Endodermal cell (in vitro differentiated cells): ENCODE data around the gene DCP1A. TPM values are rescaled to one million over a fixed set of nuclear protein-coding genes. Genes with fewer than 3 reads are reported as not detected.

Experiments
- DNase-seq: peaks from one replicate; pipeline ENCODE4 v3.0.0-alpha.2; 2017
- H3K27ac ChIP-seq: 2 replicates; pipeline ENCODE4 v1.5.1; 2013; ENCODE audit warnings: mild to moderate bottlenecking, low read depth, low read length, moderate library complexity
- H3K27me3 ChIP-seq: 2 replicates; pipeline ENCODE4 v1.6.1; 2013; ENCODE audit warnings: mild to moderate bottlenecking, low read length, moderate library complexity; ENCODE audit not compliant: insufficient read depth, control insufficient read depth, poor library complexity, severe bottlenecking
- H3K36me3 ChIP-seq: 2 replicates; pipeline ENCODE4 v1.7.0; 2013; ENCODE audit warnings: mild to moderate bottlenecking, low read length, moderate library complexity; ENCODE audit not compliant: control insufficient read depth, insufficient read depth
- H3K4me1 ChIP-seq: one replicate; pipeline ENCODE4 v1.7.0; 2013; ENCODE audit warnings: low read length; ENCODE audit not compliant: control insufficient read depth, insufficient read depth
- H3K4me3 ChIP-seq: 2 replicates; pipeline ENCODE4 v1.5.1; 2013; ENCODE audit warnings: mild to moderate bottlenecking, low read length, moderate library complexity
- H3K9ac ChIP-seq: 2 replicates; pipeline ENCODE4 v1.6.1; 2013; ENCODE audit warnings: mild to moderate bottlenecking, low read length, moderate library complexity; ENCODE audit not compliant: poor library complexity, severe bottlenecking; ENCODE audit errors: extremely low read depth
- H3K9me3 ChIP-seq: 2 replicates; pipeline ENCODE4 v1.6.1; 2013; ENCODE audit warnings: mild to moderate bottlenecking, low read length, moderate library complexity; ENCODE audit not compliant: control insufficient read depth
- H3K27ac Mint-ChIP-seq: 2 replicates; pipeline ENCODE4 v1.8.0; 2020; ENCODE audit warnings: mixed read lengths
- H3K27me3 Mint-ChIP-seq: 2 replicates; pipeline ENCODE4 v1.8.0; 2021; ENCODE audit warnings: mild to moderate bottlenecking, mixed read lengths; ENCODE audit not compliant: insufficient read depth
- H3K36me3 Mint-ChIP-seq: 2 replicates; pipeline ENCODE4 v1.8.0; 2020; ENCODE audit warnings: low read depth, mixed read lengths
- H3K4me1 Mint-ChIP-seq: 2 replicates; pipeline ENCODE4 v1.8.0; 2020; ENCODE audit warnings: mixed read lengths
- H3K4me3 Mint-ChIP-seq: 2 replicates; pipeline ENCODE4 v1.8.0; 2020; ENCODE audit warnings: mild to moderate bottlenecking, moderate library complexity, mixed read lengths
- H3K9me3 Mint-ChIP-seq: 2 replicates; pipeline ENCODE4 v1.8.0; 2020; ENCODE audit warnings: mild to moderate bottlenecking, mixed read lengths
- WGBS, 2 experiments: methylation state at CpG; one replicate each; pipeline versions ENCODE4 v1.1.5 to v1.1.7; 2013; ENCODE audit warnings: missing lambda C conversion rate in 2 of 2, mixed read lengths in 1 of 2; ENCODE audit not compliant: insufficient coverage in 1 of 2, insufficient read length in 1 of 2; 5-methylcytosine and 5-hydroxymethylcytosine counted together
- total RNA-seq, 2 donors: library from RNA; stranded (reverse); fragmentation: NEBNext Ultra II Directional in 1 of 2; extraction: Animal tissue kit (Norgen Biotek cat#: 25700) in 1 of 2; gene quantifications; 2 replicates in 1 of 2; 3 replicates in 1 of 2; pipeline ENCODE4 v1.2.1, GENCODE V29; 2021
- TF ChIP-seq, protein P1 (sequence below): fragments of 200-600 bp; sonication (generic); conservative IDR thresholded peaks from 2 replicates; pipeline ENCODE4 v1.5.0; 2021; ENCODE audit warnings: antibody characterized with exemption, mild to moderate bottlenecking

Gene DCP1A
- total RNA-seq, 2 donors from 2014 or later: 26.8 to 36.3 TPM

DNA sequence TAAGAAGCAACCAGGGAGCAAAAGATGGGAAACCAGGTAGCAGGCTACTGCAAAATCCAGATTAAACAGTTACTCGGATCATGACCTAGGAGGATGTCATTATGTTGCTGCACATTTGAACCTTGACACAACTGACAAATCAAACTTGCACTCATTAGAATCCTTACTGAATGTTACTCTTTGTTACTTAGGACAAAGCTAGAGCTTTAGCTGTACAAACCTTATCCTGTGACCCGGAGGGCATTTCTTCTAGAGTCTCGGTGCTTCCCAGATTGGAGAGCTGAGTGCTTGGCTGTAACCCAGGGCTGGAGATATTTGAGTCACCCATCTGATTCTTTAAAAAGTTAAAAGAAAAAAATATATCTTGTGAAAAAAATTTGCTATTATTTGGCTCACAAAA is 43.4 kb downstream of the DCP1A start:
- TF ChIP-seq, protein P1, sequence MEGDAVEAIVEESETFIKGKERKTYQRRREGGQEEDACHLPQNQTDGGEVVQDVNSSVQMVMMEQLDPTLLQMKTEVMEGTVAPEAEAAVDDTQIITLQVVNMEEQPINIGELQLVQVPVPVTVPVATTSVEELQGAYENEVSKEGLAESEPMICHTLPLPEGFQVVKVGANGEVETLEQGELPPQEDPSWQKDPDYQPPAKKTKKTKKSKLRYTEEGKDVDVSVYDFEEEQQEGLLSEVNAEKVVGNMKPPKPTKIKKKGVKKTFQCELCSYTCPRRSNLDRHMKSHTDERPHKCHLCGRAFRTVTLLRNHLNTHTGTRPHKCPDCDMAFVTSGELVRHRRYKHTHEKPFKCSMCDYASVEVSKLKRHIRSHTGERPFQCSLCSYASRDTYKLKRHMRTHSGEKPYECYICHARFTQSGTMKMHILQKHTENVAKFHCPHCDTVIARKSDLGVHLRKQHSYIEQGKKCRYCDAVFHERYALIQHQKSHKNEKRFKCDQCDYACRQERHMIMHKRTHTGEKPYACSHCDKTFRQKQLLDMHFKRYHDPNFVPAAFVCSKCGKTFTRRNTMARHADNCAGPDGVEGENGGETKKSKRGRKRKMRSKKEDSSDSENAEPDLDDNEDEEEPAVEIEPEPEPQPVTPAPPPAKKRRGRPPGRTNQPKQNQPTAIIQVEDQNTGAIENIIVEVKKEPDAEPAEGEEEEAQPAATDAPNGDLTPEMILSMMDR: no peak
- DNase-seq: no peak
- Mint-ChIP-seq H3K4me3 (no peak overlapping the region), H3K36me3 (peaks cover 56% of the 10 kb centered on the region), H3K4me1 (no peaks in the 10 kb centered on the region), H3K27ac (no peak overlapping the region), H3K27me3 (no peaks in the 10 kb centered on the region), H3K9me3 (no peaks in the 10 kb centered on the region)
- Histone ChIP-seq H3K4me1 (no peaks in the 10 kb centered on the region), H3K9ac (no peak overlapping the region), H3K27ac (no peak overlapping the region), H3K27me3 (no peaks in the 10 kb centered on the region), H3K9me3 (no peaks in the 10 kb centered on the region), H3K4me3 (no peak overlapping the region), H3K36me3 (peaks cover 63% of the 10 kb centered on the region)
- 95 to 100% methylated on average over 1 to 3 of the region's 3 CpGs for WGBS, 2 experiments

DNA sequence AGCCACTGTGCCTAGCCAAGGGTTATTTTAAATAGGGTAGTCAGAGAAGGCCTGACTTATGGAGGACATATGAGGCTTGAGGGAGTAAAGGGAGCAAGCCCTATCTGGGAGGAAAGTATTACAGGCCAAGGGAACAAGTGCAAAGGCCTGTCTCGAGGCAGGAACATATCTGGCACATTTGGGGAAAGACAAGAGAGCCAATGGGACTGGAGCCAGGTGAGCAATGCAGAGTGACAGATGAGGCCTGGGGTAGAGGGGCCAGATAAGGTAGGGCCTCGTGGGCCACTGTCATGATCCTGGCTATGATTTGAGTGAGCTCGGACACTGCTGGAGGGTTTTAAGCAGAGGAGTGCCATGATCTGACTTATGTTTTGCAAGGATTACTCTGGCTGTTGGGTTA is 43.8 kb downstream of the DCP1A start:
- peaks cover 52% of the 10 kb centered on the region for H3K36me3 Mint-ChIP-seq
- WGBS, 2 experiments: 90 to 96% methylated on average over 3 of the region's 3 CpGs
- Histone ChIP-seq H3K9me3 (no peaks in the 10 kb centered on the region), H3K9ac (no peak overlapping the region), H3K27ac (no peak overlapping the region), H3K36me3 (peaks cover 63% of the 10 kb centered on the region), H3K27me3 (no peaks in the 10 kb centered on the region), H3K4me1 (no peaks in the 10 kb centered on the region), H3K4me3 (no peak overlapping the region)
- no peak overlapping the region for H3K27ac Mint-ChIP-seq
- H3K4me3 Mint-ChIP-seq: no peak overlapping the region
- H3K9me3 Mint-ChIP-seq: no peaks in the 10 kb centered on the region
- H3K4me1 Mint-ChIP-seq: no peaks in the 10 kb centered on the region
- TF ChIP-seq, protein P1: no peak
- DNase-seq: no peak
- H3K27me3 Mint-ChIP-seq: no peaks in the 10 kb centered on the region

DNA sequence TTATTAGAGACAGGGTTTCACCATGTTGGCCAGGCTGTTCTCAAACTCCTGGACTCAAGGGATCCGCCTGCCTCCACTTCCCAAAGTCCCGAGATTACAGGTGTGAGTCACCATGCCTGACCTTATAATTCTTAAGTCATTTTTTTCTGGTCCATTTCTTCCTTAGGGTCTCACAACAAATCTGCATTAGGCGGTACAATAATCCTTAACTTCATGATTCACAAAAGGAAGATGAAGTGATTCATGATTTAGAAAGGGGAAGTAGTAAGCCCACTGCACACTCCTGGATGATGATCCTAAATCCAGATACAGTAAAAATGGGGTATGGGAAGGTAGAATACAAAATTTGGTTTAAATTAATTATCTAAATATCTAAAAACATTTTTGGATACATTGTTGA is 46.5 kb downstream of the DCP1A start:
- no peak overlapping the region for H3K4me3 Mint-ChIP-seq
- H3K4me1 Mint-ChIP-seq: no peaks in the 10 kb centered on the region
- H3K36me3 Mint-ChIP-seq: peaks cover 58% of the 10 kb centered on the region
- Histone ChIP-seq H3K27ac (no peak overlapping the region), H3K4me1 (no peaks in the 10 kb centered on the region), H3K4me3 (no peak overlapping the region), H3K9me3 (no peaks in the 10 kb centered on the region), H3K36me3 (peaks cover 66% of the 10 kb centered on the region), H3K9ac (no peak overlapping the region), H3K27me3 (no peaks in the 10 kb centered on the region)
- H3K9me3 Mint-ChIP-seq: no peaks in the 10 kb centered on the region
- 95 to 100% methylated on average over 3 of the region's 3 CpGs for WGBS, 2 experiments
- H3K27ac Mint-ChIP-seq: no peak overlapping the region
- TF ChIP-seq, protein P1: no peak
- H3K27me3 Mint-ChIP-seq: no peaks in the 10 kb centered on the region
- DNase-seq: no peak
